IMR-90 (cell line): ENCODE measurements around the gene TAP2. TPM values are rescaled to one million over a fixed set of nuclear protein-coding genes. Genes with fewer than 3 reads are reported as not detected.

ENCODE experiments used
- ATAC-seq: fragments of 200-7000 bp; cut with Tn5 transposase; 2 replicates; pipeline ENCODE4 v1.9.1; 2020; ENCODE audit warnings: low read depth, mild to moderate bottlenecking, moderate library complexity
- BruUV-seq: library from RNA; stranded (reverse); fragments of 400-500 nt; replicated peaks from 2 replicates; lab custom pipeline; 2021; lab: Mats Ljungman, UMichigan
- CTCF ChIA-PET: fragments of 300-600 bp; formaldehyde crosslinking; extraction: SDS; loops from one replicate; lab custom pipeline; 2021; ENCODE audit warnings: antibody characterized with exemption; lab: Yijun Ruan, JAX
- POLR2A ChIA-PET: fragments of 300-600 bp; sonication (Branson Sonifier 250); formaldehyde crosslinking; loops from one replicate; lab custom pipeline; 2022; ENCODE audit warnings: antibody characterized with exemption; ENCODE audit not compliant: unreplicated experiment; lab: Charles Lee
- DNase-seq: peaks from one replicate; pipeline ENCODE4 v3.0.0; 2013
- H2AFZ ChIP-seq: replicated peaks from 2 replicates; pipeline ENCODE3; 2013; ENCODE audit warnings: low read length, mild to moderate bottlenecking; ENCODE audit not compliant: poor library complexity
- H2AK5ac ChIP-seq: 2 replicates; pipeline ENCODE4 v1.6.1; 2013; ENCODE audit warnings: low read depth, low read length, inconsistent platforms
- H2AK9ac ChIP-seq: replicated peaks from 2 replicates; pipeline ENCODE3; 2013; ENCODE audit warnings: mild to moderate bottlenecking, low read depth, low read length, moderate library complexity; ENCODE audit not compliant: poor library complexity
- H2BK120ac ChIP-seq: 2 replicates; pipeline ENCODE4 v1.6.1; 2013; ENCODE audit warnings: low read depth, low read length, inconsistent platforms
- H2BK15ac ChIP-seq: 3 replicates; pipeline ENCODE4 v1.6.1; 2013; ENCODE audit warnings: low read depth, low read length, inconsistent platforms
- H2BK20ac ChIP-seq: 2 replicates; pipeline ENCODE4 v1.6.1; 2013; ENCODE audit warnings: low read depth, mild to moderate bottlenecking, inconsistent platforms, low read length, moderate library complexity
- H2BK5ac ChIP-seq: 2 replicates; pipeline ENCODE4 v1.6.1; 2013; ENCODE audit warnings: mild to moderate bottlenecking, low read depth, low read length, inconsistent platforms; ENCODE audit not compliant: poor library complexity, severe bottlenecking
- H3K14ac ChIP-seq: replicated peaks from 2 replicates; pipeline ENCODE4 v1.6.1; 2013; ENCODE audit warnings: low read depth, low read length, inconsistent platforms
- H3K18ac ChIP-seq: 2 replicates; pipeline ENCODE4 v1.6.1; 2013; ENCODE audit warnings: low read depth, low read length, control low read depth
- H3K23ac ChIP-seq: 2 replicates; pipeline ENCODE4 v1.6.1; 2013; ENCODE audit warnings: low read depth, low read length, inconsistent platforms
- H3K27ac ChIP-seq: 2 replicates; pipeline ENCODE4 v1.5.1; 2013; ENCODE audit warnings: mild to moderate bottlenecking, control low read depth, low read length; ENCODE audit not compliant: insufficient read depth
- H3K27me3 ChIP-seq: 2 replicates; pipeline ENCODE4 v1.6.1; 2013; ENCODE audit warnings: low read length; ENCODE audit not compliant: control insufficient read depth, insufficient read depth
- H3K36me3 ChIP-seq: 2 replicates; pipeline ENCODE4 v1.6.1; 2013; ENCODE audit warnings: low read length, mixed read lengths; ENCODE audit not compliant: control insufficient read depth, insufficient read depth
- H3K4ac ChIP-seq: 2 replicates; pipeline ENCODE4 v1.6.1; 2013; ENCODE audit warnings: low read depth, low read length, inconsistent platforms
- H3K4me1 ChIP-seq: 2 replicates; pipeline ENCODE4 v1.6.1; 2013; ENCODE audit warnings: low read length, mixed read lengths; ENCODE audit not compliant: control insufficient read depth, insufficient read depth
- H3K4me2 ChIP-seq: 2 replicates; pipeline ENCODE4 v1.6.1; 2013; ENCODE audit warnings: low read depth, mild to moderate bottlenecking, control low read depth, low read length, moderate library complexity
- H3K4me3 ChIP-seq: 2 replicates; pipeline ENCODE4 v1.5.1; 2013; ENCODE audit warnings: low read depth, mild to moderate bottlenecking, control low read depth, low read length, moderate library complexity; ENCODE audit not compliant: insufficient read depth
- H3K56ac ChIP-seq: 2 replicates; pipeline ENCODE4 v1.6.1; 2013; ENCODE audit warnings: low read length, inconsistent platforms; ENCODE audit not compliant: insufficient read depth; ENCODE audit errors: extremely low read depth
- H3K79me1 ChIP-seq, 2 experiments: 2 replicates each; pipeline ENCODE4 v1.6.1; 2013; ENCODE audit warnings: low read length in 2 of 2, inconsistent platforms in 1 of 2, low read depth in 1 of 2
- H3K9ac ChIP-seq: 2 replicates; pipeline ENCODE4 v1.6.1; 2013; ENCODE audit warnings: low read depth, low read length, control low read depth
- H3K9me1 ChIP-seq: 2 replicates; pipeline ENCODE4 v1.6.1; 2013; ENCODE audit warnings: low read length, inconsistent platforms; ENCODE audit not compliant: insufficient read depth
- H3K9me3 ChIP-seq: 2 replicates; pipeline ENCODE4 v1.6.1; 2013; ENCODE audit warnings: low read length; ENCODE audit not compliant: control insufficient read depth, insufficient read depth
- H4K20me1 ChIP-seq: 2 replicates; pipeline ENCODE4 v1.6.1; 2013; ENCODE audit warnings: low read length, inconsistent platforms; ENCODE audit not compliant: insufficient read depth
- H4K5ac ChIP-seq: 2 replicates; pipeline ENCODE4 v1.6.1; 2013; ENCODE audit warnings: mild to moderate bottlenecking, low read depth, low read length, control low read depth
- H4K8ac ChIP-seq, 2 experiments: 2 replicates each; pipeline ENCODE4 v1.6.1; 2013; ENCODE audit warnings: low read depth in 2 of 2, low read length in 2 of 2, control low read depth in 1 of 2, inconsistent platforms in 1 of 2
- H4K91ac ChIP-seq: 2 replicates; pipeline ENCODE4 v1.6.1; 2013; ENCODE audit warnings: low read depth, low read length, inconsistent platforms; ENCODE audit not compliant: insufficient read depth
- BHLHE40 ChIP-seq: fragments of 150-350 bp; IDR thresholded peaks from 2 replicates; pipeline ENCODE4 v1.6.1; 2016; ENCODE audit warnings: mild to moderate bottlenecking, low read depth, low read length
- CEBPB ChIP-seq: IDR thresholded peaks from 2 replicates; pipeline ENCODE4 v1.6.1; 2012; ENCODE audit warnings: low read depth, low read length, improper control_type of control experiment
- CHD1 ChIP-seq: IDR thresholded peaks from 2 replicates; pipeline ENCODE4 v1.6.1; 2012; ENCODE audit warnings: low read depth, low read length, improper control_type of control experiment
- CTCF ChIP-seq: conservative IDR thresholded peaks from 2 replicates; pipeline ENCODE4 v1.5.1; 2012; ENCODE audit warnings: mild to moderate bottlenecking, low read depth, low read length, improper control_type of control experiment
- MAFK ChIP-seq: IDR thresholded peaks from 2 replicates; pipeline ENCODE4 v1.6.1; 2012; ENCODE audit warnings: low read depth, low read length, improper control_type of control experiment
- MAZ ChIP-seq: IDR thresholded peaks from 2 replicates; pipeline ENCODE4 v1.6.1; 2012; ENCODE audit warnings: low read depth, mild to moderate bottlenecking, low read length, improper control_type of control experiment, moderate library complexity, borderline replicate concordance
- MXI1 ChIP-seq: IDR thresholded peaks from 2 replicates; pipeline ENCODE4 v1.6.1; 2012; ENCODE audit warnings: low read depth, mild to moderate bottlenecking, low read length, moderate library complexity, borderline replicate concordance
- POLR2A ChIP-seq: IDR thresholded peaks from 2 replicates; pipeline ENCODE4 v1.6.1; 2012; ENCODE audit warnings: mild to moderate bottlenecking, low read depth, low read length
- RAD21 ChIP-seq: IDR thresholded peaks from 2 replicates; pipeline ENCODE4 v1.6.1; 2012; ENCODE audit warnings: low read length, improper control_type of control experiment
- RCOR1 ChIP-seq: IDR thresholded peaks from 2 replicates; pipeline ENCODE4 v1.6.1; 2012; ENCODE audit warnings: mild to moderate bottlenecking, low read length, improper control_type of control experiment; ENCODE audit not compliant: insufficient replicate concordance
- RFX5 ChIP-seq: IDR thresholded peaks from 2 replicates; pipeline ENCODE4 v1.8.0; 2012; ENCODE audit warnings: low read depth, mild to moderate bottlenecking, low read length, moderate library complexity
- USF2 ChIP-seq: fragments of 150-350 bp; IDR thresholded peaks from 2 replicates; pipeline ENCODE4 v1.6.1; 2017; ENCODE audit warnings: mild to moderate bottlenecking, antibody characterized with exemption, low read length, low read depth
- WGBS, 2 experiments: methylation state at CpG; one replicate each; pipeline versions ENCODE4 v1.1.5 to v1.1.7; 2013; ENCODE audit warnings: missing lambda C conversion rate in 2 of 2; ENCODE audit not compliant: insufficient read length in 1 of 2; ENCODE audit errors: extremely low coverage in 2 of 2; 5-methylcytosine and 5-hydroxymethylcytosine counted together
- dilution Hi-C: fragments of 300-500 bp; cut with HindIII; formaldehyde crosslinking; loops from one replicate; pipeline ENCODE4 v1.14.3; 2018; ENCODE audit warnings: low sequenced_read_pairs; ENCODE audit not compliant: unreplicated experiment
- in situ Hi-C: fragments of 300-500 bp; cut with MboI; formaldehyde crosslinking; loops from 3 replicates; pipeline ENCODE4 v1.14.3; 2019; ENCODE audit warnings: low sequenced_read_pairs, inconsistent platforms, mixed read lengths
- intact Hi-C: fragments of 100-400 bp; cut with micrococcal nuclease; formaldehyde crosslinking; loops from 2 replicates; pipeline ENCODE4 v1.10.0; 2022
- polyA plus RNA-seq, 3 experiments: library from polyadenylated mRNA; depleted of rRNA; stranded (reverse); fragments of >200 nt; gene quantifications; 2 replicates each; pipeline ENCODE4 v1.2.3, GENCODE V29; 2012; ENCODE audit warnings: low replicate concordance in 1 of 3
- total RNA-seq: library from RNA; depleted of rRNA; stranded (reverse); fragments of >200 nt; gene quantifications from 2 replicates; pipeline ENCODE4 v1.2.3, GENCODE V29; 2012

Gene TAP2
- total and polyA plus RNA-seq, 2 of the 4 experiments (the other 2 are of a cell fraction), result 6.6 to 11.4 TPM

GRCh38 chr6:32867554-32868256, 29.2 kb upstream of the TAP2 start (continued):
- no peak for TF ChIP-seq MAZ

GRCh38 chr6:32867022-32867477, 28.5 kb upstream of the TAP2 start:
- no peaks in the 10 kb centered on the region for H3K9me1 ChIP-seq
- H4K8ac ChIP-seq, result no peak overlapping the region
- dilution Hi-C loops, result no loop called here
- intact Hi-C loops, result loop anchor here (5.0 to 10.0 kb wide), 3 partner anchors 162 to 435 kb away; partner anchors contain the start of gene HLA-DQB1
- H4K91ac ChIP-seq, result no peak overlapping the region
- peaks cover 19% of the 10 kb centered on the region for H3K27me3 ChIP-seq
- no CpG with 5 or more reads among the region's 3 CpGs for WGBS, 2 experiments
- H4K20me1 ChIP-seq, result no peaks in the 10 kb centered on the region
- H3K18ac ChIP-seq, result no peak overlapping the region
- no peaks in the 10 kb centered on the region for H3K4me1 ChIP-seq
- H3K9me3 ChIP-seq, result no peaks in the 10 kb centered on the region
- ChIA-PET CTCF (interaction anchor here (1.7 to 3.0 kb wide), 3 partner anchors 13 to 28 kb away, joined by 8 to 38 read pairs (median 15); partner anchors contain the start of genes PSMB9, TAP1 and TAP2), POLR2A (interaction anchor here (1.6 kb wide), 1 partner anchor 28 kb away, joined by 5 read pairs; the partner anchor contains the start of gene TAP2)
- no peak overlapping the region for H3K9ac ChIP-seq
- no peak overlapping the region for H3K23ac ChIP-seq
- H2AFZ ChIP-seq, result no peak overlapping the region
- no peak overlapping the region for H4K5ac ChIP-seq
- no peak overlapping the region for H3K56ac ChIP-seq
- H3K14ac ChIP-seq, result no peak overlapping the region
- no peak for ATAC-seq
- H3K4me3 ChIP-seq, result no peak overlapping the region
- H2BK5ac ChIP-seq, result no peak overlapping the region
- H3K4ac ChIP-seq, result no peak overlapping the region
- no peaks in the 10 kb centered on the region for H3K36me3 ChIP-seq
- no peak overlapping the region for H2BK15ac ChIP-seq
- no peak overlapping the region for H3K4me2 ChIP-seq
- no peak for TF ChIP-seq POLR2A
- no peak for TF ChIP-seq CTCF
- TF ChIP-seq RCOR1, result no peak
- TF ChIP-seq MAFK, result no peak
- no peak for TF ChIP-seq MXI1
- no peak for TF ChIP-seq USF2
- TF ChIP-seq CEBPB, result no peak
- TF ChIP-seq RFX5, result no peak
- TF ChIP-seq CHD1, result no peak
- TF ChIP-seq RAD21, result no peak
- no peak for TF ChIP-seq MAZ
- no peak for TF ChIP-seq BHLHE40
- in situ Hi-C loops, result no loop called here
- no peak overlapping the region for H2BK120ac ChIP-seq
- BruUV-seq, result no TSS peak
- no peak overlapping the region for H2AK9ac ChIP-seq
- H2AK5ac ChIP-seq, result no peak overlapping the region
- no peak overlapping the region for H2BK20ac ChIP-seq
- no peak for DNase-seq
- H3K79me1 ChIP-seq, result no peaks in the 10 kb centered on the region
- H3K27ac ChIP-seq, result no peak overlapping the region
